IMR-90 (cell line): ENCODE data around the gene ITGA6. TPM values are rescaled to one million over a fixed set of nuclear protein-coding genes. Genes with fewer than 3 reads are reported as not detected.

ENCODE experiments used
- CEBPB ChIP-seq: IDR thresholded peaks from 2 replicates; pipeline ENCODE4 v1.6.1; 2012; ENCODE audit warnings: low read depth, low read length, improper control_type of control experiment
- CHD1 ChIP-seq: IDR thresholded peaks from 2 replicates; pipeline ENCODE4 v1.6.1; 2012; ENCODE audit warnings: low read depth, low read length, improper control_type of control experiment
- MAFK ChIP-seq: IDR thresholded peaks from 2 replicates; pipeline ENCODE4 v1.6.1; 2012; ENCODE audit warnings: low read depth, low read length, improper control_type of control experiment
- MAZ ChIP-seq: IDR thresholded peaks from 2 replicates; pipeline ENCODE4 v1.6.1; 2012; ENCODE audit warnings: low read depth, mild to moderate bottlenecking, low read length, improper control_type of control experiment, moderate library complexity, borderline replicate concordance
- NFE2L2 ChIP-seq: fragments of 150-350 bp; IDR thresholded peaks from 2 replicates; pipeline ENCODE4 v1.6.1; 2016; ENCODE audit warnings: low read depth, mild to moderate bottlenecking, low read length
- POLR2A ChIP-seq: IDR thresholded peaks from 2 replicates; pipeline ENCODE4 v1.6.1; 2012; ENCODE audit warnings: mild to moderate bottlenecking, low read depth, low read length
- polyA plus RNA-seq, 3 experiments: library from polyadenylated mRNA; depleted of rRNA; stranded (reverse); fragments of >200 nt; gene quantifications; 2 replicates each; pipeline ENCODE4 v1.2.3, GENCODE V29; 2012; ENCODE audit warnings: low replicate concordance in 1 of 3
- total RNA-seq: library from RNA; depleted of rRNA; stranded (reverse); fragments of >200 nt; gene quantifications from 2 replicates; pipeline ENCODE4 v1.2.3, GENCODE V29; 2012

ITGA6 gene
- total and polyA plus RNA-seq, 2 of the 4 experiments (the other 2 are of a cell fraction), result 12.5 to 43.9 TPM

DNA sequence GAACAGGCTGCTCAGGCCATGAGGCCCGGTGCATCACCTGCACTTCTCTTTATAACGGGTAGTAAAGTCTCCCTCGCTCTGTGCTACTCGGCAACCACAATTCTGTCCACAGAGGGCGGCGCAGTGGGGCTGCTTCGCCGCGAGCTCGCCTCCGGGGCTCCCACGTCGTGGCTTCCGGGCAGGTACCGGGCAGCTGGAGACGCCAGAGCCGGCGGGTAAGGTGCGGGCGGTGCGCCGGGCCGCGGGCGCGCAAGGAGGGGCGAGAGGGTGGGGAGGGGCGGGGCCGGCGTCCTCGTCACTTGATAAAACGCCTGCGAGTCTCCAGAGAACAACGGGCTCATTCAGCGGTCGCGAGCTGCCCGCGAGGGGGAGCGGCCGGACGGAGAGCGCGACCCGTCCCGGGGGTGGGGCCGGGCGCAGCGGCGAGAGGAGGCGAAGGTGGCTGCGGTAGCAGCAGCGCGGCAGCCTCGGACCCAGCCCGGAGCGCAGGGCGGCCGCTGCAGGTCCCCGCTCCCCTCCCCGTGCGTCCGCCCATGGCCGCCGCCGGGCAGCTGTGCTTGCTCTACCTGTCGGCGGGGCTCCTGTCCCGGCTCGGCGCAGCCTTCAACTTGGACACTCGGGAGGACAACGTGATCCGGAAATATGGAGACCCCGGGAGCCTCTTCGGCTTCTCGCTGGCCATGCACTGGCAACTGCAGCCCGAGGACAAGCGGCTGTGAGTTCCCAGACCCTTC, at the start of gene ITGA6 (continued):
- TF ChIP-seq CEBPB, result no peak
- peak; percentile 37; the same call in 1 of the 2 replicates for TF ChIP-seq POLR2A
- TF ChIP-seq CHD1, result no peak
- no peak for TF ChIP-seq MAFK
- no peak; the same call in 1 of the 2 replicates for TF ChIP-seq MAZ
- TF ChIP-seq NFE2L2, result no peak
